ENCODE data around the gene OSBPL5. TPM values are rescaled to one million over a fixed set of nuclear protein-coding genes. Genes with fewer than 3 reads are reported as not detected.
A peak's percentile ranks its signal among the peaks of the same experiment; 100 is the strongest.

Gene OSBPL5
- total RNA-seq, 3 donors from 2014 or later (not counting 1 experiment from before 2014, with no cell fraction given): 375 to 522 (median 377) TPM

DNA sequence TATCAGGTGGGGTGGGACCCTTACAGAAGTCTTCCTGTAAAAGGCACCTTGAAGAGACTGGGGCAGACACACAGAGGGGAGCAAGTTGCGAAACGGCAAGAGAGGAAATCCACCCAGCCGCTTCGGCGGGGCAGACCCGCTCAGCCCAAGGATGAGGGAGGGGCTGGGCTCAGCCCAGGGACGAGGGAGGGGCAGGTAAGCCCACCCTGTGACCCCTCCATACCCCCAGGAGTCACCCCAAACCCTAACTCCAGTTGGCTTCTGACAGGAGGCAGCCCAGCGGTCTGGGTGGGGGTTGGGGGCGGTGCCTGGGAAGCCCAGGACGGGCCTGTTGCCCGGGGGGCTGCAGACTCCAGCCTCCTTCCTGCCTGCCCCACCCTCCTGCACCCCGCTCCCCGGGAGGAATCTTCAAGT, 965 bp downstream of the OSBPL5 start:
- Mint-ChIP-seq H3K27me3 (ENCODE audit: low read depth in 2 of 2) (peaks cover 0 to 4% of the 10 kb centered on the region in 2 donors), H3K4me1 (peaks cover 47 to 59% of the 10 kb centered on the region in 2 donors), H3K27ac (peak overlapping the region; percentile 78 to 93), H3K9me3 (no peaks in the 10 kb centered on the region), H3K36me3 (no peaks in the 10 kb centered on the region), H3K4me3 (peak overlapping the region; percentile 93)
- TF ChIP-seq, protein P1, sequence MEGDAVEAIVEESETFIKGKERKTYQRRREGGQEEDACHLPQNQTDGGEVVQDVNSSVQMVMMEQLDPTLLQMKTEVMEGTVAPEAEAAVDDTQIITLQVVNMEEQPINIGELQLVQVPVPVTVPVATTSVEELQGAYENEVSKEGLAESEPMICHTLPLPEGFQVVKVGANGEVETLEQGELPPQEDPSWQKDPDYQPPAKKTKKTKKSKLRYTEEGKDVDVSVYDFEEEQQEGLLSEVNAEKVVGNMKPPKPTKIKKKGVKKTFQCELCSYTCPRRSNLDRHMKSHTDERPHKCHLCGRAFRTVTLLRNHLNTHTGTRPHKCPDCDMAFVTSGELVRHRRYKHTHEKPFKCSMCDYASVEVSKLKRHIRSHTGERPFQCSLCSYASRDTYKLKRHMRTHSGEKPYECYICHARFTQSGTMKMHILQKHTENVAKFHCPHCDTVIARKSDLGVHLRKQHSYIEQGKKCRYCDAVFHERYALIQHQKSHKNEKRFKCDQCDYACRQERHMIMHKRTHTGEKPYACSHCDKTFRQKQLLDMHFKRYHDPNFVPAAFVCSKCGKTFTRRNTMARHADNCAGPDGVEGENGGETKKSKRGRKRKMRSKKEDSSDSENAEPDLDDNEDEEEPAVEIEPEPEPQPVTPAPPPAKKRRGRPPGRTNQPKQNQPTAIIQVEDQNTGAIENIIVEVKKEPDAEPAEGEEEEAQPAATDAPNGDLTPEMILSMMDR (IDR thresholded peaks at IDR 0.05): no peak
- intact Hi-C loops (cut with micrococcal nuclease): no loop called here
- Histone ChIP-seq H3K4me3 (ENCODE audit: low read length) (peak overlapping the region; percentile 91), H3K4me1 (ENCODE audit: control insufficient read depth, insufficient read depth, low read length) (peaks cover 73% of the 10 kb centered on the region), H3K36me3 (ENCODE audit: control insufficient read depth, insufficient read depth, low read length) (peaks cover 3% of the 10 kb centered on the region), H3K27me3 (ENCODE audit: control insufficient read depth, insufficient read depth, low read length) (peaks cover 3% of the 10 kb centered on the region), H3K9me3 (ENCODE audit: control insufficient read depth, insufficient read depth, low read length) (no peaks in the 10 kb centered on the region), H3K27ac (ENCODE audit: low read length) (peak overlapping the region; percentile 58)
- 4% methylated on average over 13 of the region's 13 CpGs for WGBS (ENCODE audit: insufficient coverage)
- peak in 1 of 3 donors; percentile 15 for ATAC-seq
- DNase-seq: peak in 1 of 2 donors; percentile 31

DNA sequence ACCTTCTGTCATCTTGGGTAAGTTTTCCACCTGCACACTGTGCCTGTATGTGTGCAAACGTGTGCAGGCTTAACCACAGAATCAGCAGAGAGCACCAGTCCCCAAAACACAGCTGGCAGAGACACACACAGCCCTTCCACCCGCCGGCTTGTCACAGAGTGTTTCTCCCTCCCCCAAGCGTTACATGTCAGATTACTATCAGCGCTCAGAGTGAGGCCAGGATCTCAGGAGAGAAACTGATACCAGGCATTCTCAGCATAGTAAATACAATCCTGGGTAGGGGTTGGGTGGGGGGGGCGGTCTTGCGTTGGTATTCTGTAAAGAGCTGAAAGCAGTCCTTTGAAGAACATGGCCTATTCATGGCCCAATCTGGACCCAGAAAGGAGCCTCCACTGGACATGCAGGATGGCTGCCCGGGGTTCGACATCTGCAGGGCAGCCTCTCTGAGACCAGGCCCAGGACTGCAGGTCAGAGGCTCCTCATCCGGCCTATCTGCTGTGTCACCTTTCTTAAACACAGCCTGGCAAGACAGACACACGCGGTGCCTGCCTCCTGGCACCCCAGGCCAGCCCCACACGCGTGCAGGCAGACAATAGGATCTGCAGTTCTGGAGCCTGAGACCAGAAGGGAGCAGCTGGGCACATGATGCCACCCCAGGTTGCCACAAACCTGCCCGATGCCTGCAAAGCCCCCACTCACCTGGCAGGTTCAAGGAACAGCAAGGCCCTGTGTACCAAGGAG, 1.7 kb downstream of the OSBPL5 start:
- peaks cover 54 to 62% of the 10 kb centered on the region in 2 donors for H3K4me1 Mint-ChIP-seq
- peak in 1 of 2 donors; percentile 24 for DNase-seq

DNA sequence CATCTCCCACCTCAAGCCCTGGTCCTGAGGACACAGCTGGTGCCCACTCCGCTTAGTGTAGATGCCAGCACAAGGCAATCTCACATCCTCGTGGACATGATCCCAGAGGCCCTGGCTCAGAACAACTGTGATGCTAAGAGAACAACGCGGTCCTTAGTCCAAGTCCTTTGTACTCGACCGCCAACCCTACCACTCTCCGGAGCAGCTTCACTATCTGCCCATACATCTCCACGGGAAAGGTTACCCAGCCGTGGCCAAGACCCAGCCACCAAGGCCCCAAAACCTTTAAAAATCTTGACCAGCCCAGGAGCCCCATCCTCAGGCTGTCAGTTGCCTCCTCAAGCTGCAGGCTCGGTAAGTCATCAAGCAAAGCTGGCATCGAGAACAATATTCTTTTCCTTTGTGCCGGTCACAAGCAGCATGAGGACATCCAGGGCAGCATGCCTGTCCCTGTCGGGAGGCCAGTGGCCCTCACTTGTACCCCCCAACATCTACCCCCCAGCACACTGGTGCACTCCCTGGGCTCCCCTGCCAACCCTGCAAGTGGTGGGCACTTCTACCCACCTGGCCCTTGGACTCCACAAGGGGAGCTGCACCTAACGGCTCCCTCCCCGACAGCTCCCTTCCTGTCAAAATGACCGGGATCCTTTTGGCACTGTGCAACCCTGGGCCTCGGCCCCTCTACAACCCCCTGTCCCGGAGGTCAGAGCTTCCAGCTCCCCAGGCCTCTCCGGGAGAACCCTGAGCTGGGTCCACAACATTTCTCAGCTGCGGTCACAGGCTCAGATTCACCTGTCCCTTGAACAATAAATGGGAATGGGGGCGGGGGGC, 2.5 kb downstream of the OSBPL5 start:
- TF ChIP-seq, protein P1 (IDR thresholded peaks at IDR 0.05): no peak
- Histone ChIP-seq H3K36me3 (ENCODE audit: control insufficient read depth, insufficient read depth, low read length) (peaks cover 7% of the 10 kb centered on the region), H3K27me3 (ENCODE audit: control insufficient read depth, insufficient read depth, low read length) (no peaks in the 10 kb centered on the region), H3K27ac (ENCODE audit: low read length) (no peak overlapping the region), H3K4me1 (ENCODE audit: control insufficient read depth, insufficient read depth, low read length) (peaks cover 84% of the 10 kb centered on the region), H3K9me3 (ENCODE audit: control insufficient read depth, insufficient read depth, low read length) (no peaks in the 10 kb centered on the region), H3K4me3 (ENCODE audit: low read length) (peak overlapping the region; percentile 91)
- H3K4me3 Mint-ChIP-seq: peak overlapping the region; percentile 93
- WGBS (ENCODE audit: insufficient coverage): 82% methylated on average over 21 of the region's 21 CpGs
- ATAC-seq (no peak), DNase-seq (no peak)
- H3K36me3 Mint-ChIP-seq: no peaks in the 10 kb centered on the region
- peak overlapping the region; percentile 78 to 93 for H3K27ac Mint-ChIP-seq
- H3K4me1 Mint-ChIP-seq: peaks cover 60 to 69% of the 10 kb centered on the region in 2 donors
- no peaks in the 10 kb centered on the region for H3K27me3 Mint-ChIP-seq (ENCODE audit: low read depth in 2 of 2)
- H3K9me3 Mint-ChIP-seq: no peaks in the 10 kb centered on the region
- intact Hi-C loops (cut with micrococcal nuclease): loop anchor here (2.0 kb wide), 1 partner anchor 26 kb away; no protein-coding TSS in a partner anchor

More for the DNA sequence above, 1.7 kb downstream of the OSBPL5 start:
- TF ChIP-seq, protein P1 (IDR thresholded peaks at IDR 0.05): no peak
- Mint-ChIP-seq H3K27ac (peak overlapping the region; percentile 78 to 93), H3K36me3 (no peaks in the 10 kb centered on the region), H3K4me3 (peak overlapping the region; percentile 93), H3K9me3 (no peaks in the 10 kb centered on the region), H3K27me3 (ENCODE audit: low read depth in 2 of 2) (no peaks in the 10 kb centered on the region)
- Histone ChIP-seq H3K4me3 (ENCODE audit: low read length) (peak overlapping the region; percentile 91), H3K4me1 (ENCODE audit: control insufficient read depth, insufficient read depth, low read length) (peaks cover 76% of the 10 kb centered on the region), H3K36me3 (ENCODE audit: control insufficient read depth, insufficient read depth, low read length) (peaks cover 3% of the 10 kb centered on the region), H3K9me3 (ENCODE audit: control insufficient read depth, insufficient read depth, low read length) (no peaks in the 10 kb centered on the region), H3K27me3 (ENCODE audit: control insufficient read depth, insufficient read depth, low read length) (no peaks in the 10 kb centered on the region), H3K27ac (ENCODE audit: low read length) (peak overlapping the region; percentile 58)
- ATAC-seq: peak in 2 of 3 donors; percentile 13 to 28
- intact Hi-C loops (cut with micrococcal nuclease): loop anchor here (2.0 kb wide), 1 partner anchor 27 kb away; no protein-coding TSS in a partner anchor
- 53% methylated on average over 13 of the region's 15 CpGs for WGBS (ENCODE audit: insufficient coverage)
